SK-N-SH (cell line): ENCODE measurements around the gene CHST13. TPM values are rescaled to one million over a fixed set of nuclear protein-coding genes. Genes with fewer than 3 reads are reported as not detected.

Experiments
- polyA plus RNA-seq, 3 experiments: library from polyadenylated mRNA; depleted of rRNA; stranded (reverse); fragments of >200 nt; gene quantifications; 2 replicates each; pipeline ENCODE4 v1.2.3, GENCODE V29; 2012
- small RNA-seq, 7 experiments: library from RNA; depleted of rRNA; stranded (forward); fragments of <200 nt; gene quantifications; one replicate each; pipeline ENCODE3, GENCODE V24; 2012

The CHST13 gene
- polyA plus RNA-seq, 1 of the 3 experiments (the other 2 are of a cell fraction), result 0.41 TPM

Small RNA genes lying within 50 kb of the gene (small RNA-seq; reads per million reads assigned to genes)
- 0 to 1.1 (median 0) reads per million in 7 experiments for gene RNA5SP138

Other genes with a start within 250 kb of the CHST13 start
- 0.28 and 0.39 TPM in 2 replicates for gene KLF15, start 166.7 kb upstream of the CHST13 start, polyA plus RNA-seq (2012; rRNA removed)
- not detected in 2 replicates for gene CFAP100, start 129.2 kb upstream of the CHST13 start, polyA plus RNA-seq (2012; rRNA removed)
- gene ZXDC, start 48.3 kb upstream of the CHST13 start, polyA plus RNA-seq (2012; rRNA removed), result 8.5 and 9.1 TPM in 2 replicates
- gene UROC1, start 6.4 kb upstream of the CHST13 start, polyA plus RNA-seq (2012; rRNA removed), result not detected in 2 replicates
- gene C3orf22, start 34.8 kb downstream of the CHST13 start, polyA plus RNA-seq (2012; rRNA removed), result not detected in 2 replicates
- 4.7 and 5.2 TPM in 2 replicates for gene TXNRD3, start 131.0 kb downstream of the CHST13 start, polyA plus RNA-seq (2012; rRNA removed)
- 42.5 and 45.0 TPM in 2 replicates for gene CHCHD6, start 180.1 kb downstream of the CHST13 start, polyA plus RNA-seq (2012; rRNA removed)